GM12878 (cell line): ENCODE results near the gene HOXB3. TPM values are rescaled to one million over a fixed set of nuclear protein-coding genes. Genes with fewer than 3 reads are reported as not detected.

ENCODE experiments used
- ATAC-seq: fragments of 200-7000 bp; cut with Tn5 transposase; 3 replicates; pipeline ENCODE4 v1.9.1; 2020; ENCODE audit warnings: mild to moderate bottlenecking, moderate library complexity
- BruUV-seq: library from RNA; stranded (reverse); fragments of 400-500 nt; replicated peaks from 2 replicates; lab custom pipeline; 2021; lab: Mats Ljungman, UMichigan
- CTCF ChIA-PET: fragments of 300-600 bp; sonication (Branson Sonifier 250); formaldehyde crosslinking; extraction: SDS; loops from one replicate; lab custom pipeline; 2021; ENCODE audit warnings: inconsistent platforms; lab: Yijun Ruan, JAX
- POLR2A ChIA-PET: fragments of 350-600 bp; formaldehyde crosslinking; extraction: SDS; loops from one replicate; lab custom pipeline; 2021; ENCODE audit warnings: inconsistent platforms; lab: Charles Lee
- RAD21 ChIA-PET: fragments of 300-600 bp; sonication (Branson Sonifier 250); formaldehyde crosslinking; loops from one replicate; lab custom pipeline; 2023; ENCODE audit warnings: antibody characterized with exemption; ENCODE audit not compliant: unreplicated experiment; lab: Charles Lee
- SMC1A ChIA-PET: fragments of 300-600 bp; sonication (Branson Sonifier 250); formaldehyde crosslinking; loops from one replicate; lab custom pipeline; 2023; ENCODE audit not compliant: unreplicated experiment, uncharacterized antibody; lab: Charles Lee
- DNase-seq: peaks from one replicate; pipeline ENCODE4 v3.0.0-alpha.2; 2011; ENCODE audit warnings: low read depth, low spot score
- FAIRE-seq: peaks from 3 replicates; lab custom pipeline; 2011; peaks lifted over from hg19 to GRCh38; lab: Jason Lieb, UNC
- H2AFZ ChIP-seq: 2 replicates; pipeline ENCODE4 v1.6.0; 2011; ENCODE audit warnings: low read depth, low read length, control low read depth; ENCODE audit not compliant: control insufficient read depth
- H3K27ac ChIP-seq: 2 replicates; pipeline ENCODE4 v1.5.1; 2011; ENCODE audit warnings: control low read depth; ENCODE audit not compliant: control insufficient read depth, insufficient read depth
- H3K27me3 ChIP-seq, 2 experiments: replicated peaks in 1 of 2; 2 replicates each; pipeline versions ENCODE4 v1.6.0 to v1.6.1; 2011; ENCODE audit warnings: low read length in 1 of 2; ENCODE audit not compliant: control insufficient read depth in 2 of 2, insufficient read depth in 2 of 2
- H3K36me3 ChIP-seq, 2 experiments: 2 replicates each; pipeline ENCODE4 v1.5.1; 2011; ENCODE audit warnings: low read length in 1 of 2; ENCODE audit not compliant: control insufficient read depth in 2 of 2, insufficient read depth in 2 of 2
- H3K4me1 ChIP-seq: 2 replicates; pipeline ENCODE4 v1.6.1; 2011; ENCODE audit warnings: mild to moderate bottlenecking, low read length, moderate library complexity, mixed read lengths; ENCODE audit not compliant: control insufficient read depth, insufficient read depth
- H3K4me2 ChIP-seq: 2 replicates; pipeline ENCODE4 v1.6.0; 2011; ENCODE audit warnings: control low read depth; ENCODE audit not compliant: control insufficient read depth, insufficient read depth
- H3K4me3 ChIP-seq: fragments of 200-600 bp; sonication (generic); 2 replicates; pipeline ENCODE4 v1.5.1; 2016
- H3K79me2 ChIP-seq: 2 replicates; pipeline ENCODE4 v1.6.0; 2011; ENCODE audit warnings: low read length; ENCODE audit not compliant: control insufficient read depth, insufficient read depth
- H3K9ac ChIP-seq: 2 replicates; pipeline ENCODE4 v1.8.0; 2011; ENCODE audit warnings: low read length, control low read depth, mixed read lengths; ENCODE audit not compliant: control insufficient read depth, insufficient read depth
- H3K9me3 ChIP-seq: replicated peaks from 3 replicates; pipeline ENCODE4 v1.5.1; 2011; ENCODE audit warnings: mild to moderate bottlenecking, low read length; ENCODE audit not compliant: control insufficient read depth, insufficient read depth
- H4K20me1 ChIP-seq: 2 replicates; pipeline ENCODE4 v1.6.0; 2011; ENCODE audit not compliant: control insufficient read depth, insufficient read depth
- CREM ChIP-seq: IDR thresholded peaks from 2 replicates; pipeline ENCODE4 v1.6.1; 2014; ENCODE audit warnings: antibody characterized with exemption, low read depth
- CUX1 ChIP-seq: IDR thresholded peaks from 2 replicates; pipeline ENCODE4 v1.6.1; 2012; ENCODE audit warnings: improper control_type of control experiment, low read depth, low read length; ENCODE audit not compliant: insufficient replicate concordance
- IKZF1 ChIP-seq: fragments of 450-650 bp; conservative IDR thresholded peaks from 2 replicates; pipeline ENCODE4 v1.6.1; 2017; ENCODE audit warnings: antibody characterized with exemption, mild to moderate bottlenecking
- NBN ChIP-seq: fragments of 450-650 bp; IDR thresholded peaks from 2 replicates; pipeline ENCODE4 v1.6.1; 2016
- NFYB ChIP-seq: IDR thresholded peaks from 2 replicates; pipeline ENCODE4 v1.6.1; 2011; ENCODE audit warnings: low read depth, mild to moderate bottlenecking, low read length, improper control_type of control experiment, moderate library complexity; ENCODE audit not compliant: insufficient read depth
- RAD51 ChIP-seq: fragments of 450-650 bp; IDR thresholded peaks from 2 replicates; pipeline ENCODE4 v1.6.1; 2016; ENCODE audit warnings: moderate library complexity, mild to moderate bottlenecking, inconsistent platforms
- SREBF1 ChIP-seq: IDR thresholded peaks from 2 replicates; pipeline ENCODE4 v1.6.1; 2012; ENCODE audit warnings: mild to moderate bottlenecking, low read length
- ZNF207 ChIP-seq: fragments of 450-650 bp; IDR thresholded peaks from 2 replicates; pipeline ENCODE4 v1.6.1; 2014; ENCODE audit warnings: antibody characterized with exemption, mild to moderate bottlenecking, borderline replicate concordance
- WGBS: methylation state at CpG from one replicate; pipeline ENCODE4 v1.1.6; 2016; ENCODE audit warnings: low lambda C conversion rate; ENCODE audit not compliant: insufficient replicate concordance, insufficient coverage; ENCODE audit errors: missing lambda C conversion rate; 5-methylcytosine and 5-hydroxymethylcytosine counted together
- in situ Hi-C: fragments of 300-500 bp; cut with MboI; formaldehyde crosslinking; loops from 9 replicates; pipeline ENCODE4 v1.14.3; 2018; ENCODE audit warnings: mixed read lengths
- intact Hi-C: fragments of 100-400 bp; cut with micrococcal nuclease; formaldehyde crosslinking; loops from one replicate; pipeline ENCODE4 v1.14.2; 2022; ENCODE audit not compliant: unreplicated experiment
- polyA plus RNA-seq, 11 experiments: library from polyadenylated mRNA; depleted of rRNA in 4 of 11; unstranded in 6 of 11; stranded (reverse) in 5 of 11; fragments of >200 nt; fragmentation: Nextera tagmentation in 4 of 11; fragmentation: Illumina TruSeq in 1 of 11; extraction: Ambion mirVana in 4 of 11; extraction: Trizol in 1 of 11; gene quantifications; 1 replicate in 1 of 11; 2 replicates in 10 of 11; pipeline versions ENCODE4 v1.2.1 to v1.2.3, GENCODE V29; 2011 to 2016; ENCODE audit warnings: inconsistent platforms in 2 of 11, missing spikeins in 2 of 11, low read depth in 1 of 11
- total RNA-seq, 4 experiments: library from RNA; depleted of rRNA in 3 of 4; stranded (reverse); fragments of >200 nt in 3 of 4; fragmentation: Illumina TruSeq in 1 of 4; extraction: Trizol in 1 of 4; gene quantifications; 2 replicates each; pipeline versions ENCODE4 v1.2.1 to v1.2.3, GENCODE V29; 2013 to 2021
- TF ChIP-seq, protein P1 (sequence below): IDR thresholded peaks from 2 replicates; pipeline ENCODE4 v1.6.1; 2012; ENCODE audit warnings: low read depth, low read length, improper control_type of control experiment

Gene HOXB3
- total and polyA plus RNA-seq, 10 of the 15 experiments (the other 5 are each of a cell fraction or from before 2014, with no cell fraction given) = 0.19 to 7.7 (median 2.9) TPM

DNA sequence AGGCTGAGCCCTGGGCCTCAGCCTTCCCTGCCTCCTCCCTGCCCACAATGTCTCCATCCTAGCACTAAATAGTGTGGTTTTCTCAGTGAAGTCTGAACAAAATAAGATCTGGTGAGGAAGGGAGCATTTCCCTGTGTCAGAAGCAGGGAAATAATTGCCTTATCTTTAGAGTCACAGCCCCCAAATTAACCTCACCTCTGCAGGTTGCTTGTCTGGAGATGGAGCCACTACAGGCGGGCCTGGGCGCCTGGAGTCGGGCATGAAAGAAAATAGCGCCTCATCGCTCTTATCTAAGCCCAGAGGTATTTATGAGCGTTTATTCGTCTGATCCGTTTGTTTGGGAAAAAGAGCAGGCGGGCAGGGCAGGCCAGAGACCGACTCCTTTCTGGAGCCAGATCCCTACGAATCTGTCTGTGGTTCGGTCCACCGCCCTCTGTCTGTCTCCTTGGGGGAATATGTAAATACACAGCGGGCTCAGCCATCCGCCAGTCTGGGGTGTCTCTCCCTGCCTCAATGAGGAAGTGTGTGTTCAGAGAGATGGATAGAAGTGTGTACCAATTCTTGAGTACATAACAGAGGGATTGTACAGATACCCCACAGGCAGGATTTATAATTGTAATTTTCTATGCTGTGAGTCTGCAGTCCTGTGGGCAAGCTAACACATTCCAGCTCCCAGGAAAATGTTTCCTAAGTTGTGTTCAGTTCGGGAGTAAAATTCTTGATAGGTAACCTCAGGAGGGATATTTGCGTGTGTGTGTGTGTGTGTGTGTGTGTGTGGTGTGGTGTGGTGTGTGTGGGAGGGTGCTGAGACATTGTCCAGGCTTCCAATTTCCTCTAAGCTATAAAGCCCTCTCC is 10.4 kb upstream of the HOXB3 start:
- ATAC-seq (no peak), FAIRE-seq (no peak), DNase-seq (no peak)
- no peak overlapping the region for H3K4me2 ChIP-seq
- TF ChIP-seq ZNF207 (no peak), IKZF1 (no peak), CREM (no peak), RAD51 (no peak)
- no peak overlapping the region for H3K4me3 ChIP-seq
- intact Hi-C loops (no loop called here), in situ Hi-C loops (no loop called here)
- ChIA-PET POLR2A (interaction anchor here (1.6 to 1.7 kb wide), 2 partner anchors 18 to 253 kb away, joined by 3 to 11 read pairs; no protein-coding TSS in a partner anchor), RAD21 (interaction anchor here (1.3 to 2.1 kb wide), 3 partner anchors 18 to 520 kb away, joined by 3 to 8 read pairs (median 3); partner anchors contain the start of gene HOXB9), SMC1A (interaction anchor here (0.9 to 2.3 kb wide), 5 partner anchors 8 to 343 kb away, joined by 3 to 8 read pairs (median 5); partner anchors contain the start of gene HOXB8), CTCF (interaction anchor here (0.6 to 1.9 kb wide), 15 partner anchors 10 to 582 kb away, joined by 3 to 7 read pairs (median 4); partner anchors contain the start of gene HOXB7)
- H3K79me2 ChIP-seq = no peaks in the 10 kb centered on the region
- H3K36me3 ChIP-seq = no peaks in the 10 kb centered on the region
- H3K27ac ChIP-seq = no peak overlapping the region
- no peaks in the 10 kb centered on the region for H4K20me1 ChIP-seq
- H3K27me3 ChIP-seq = peaks cover 17 to 47% of the 10 kb centered on the region in 2 experiments
- no peaks in the 10 kb centered on the region for H3K9me3 ChIP-seq
- WGBS = 61% methylated on average over 17 of the region's 17 CpGs
- no TSS peak for BruUV-seq
- H3K4me1 ChIP-seq = peaks cover 10% of the 10 kb centered on the region
- H2AFZ ChIP-seq = no peak overlapping the region
- H3K9ac ChIP-seq = no peak overlapping the region

GRCh38 chr17:48599354-48599753 is 9.3 kb upstream of the HOXB3 start:
- no peak for FAIRE-seq
- RAD21 ChIA-PET = interaction anchor here (1.0 to 1.2 kb wide), 2 partner anchors 279 to 519 kb away, joined by 3 read pairs; no protein-coding TSS in a partner anchor
- Histone ChIP-seq H3K27me3 (peaks cover 15 to 47% of the 10 kb centered on the region in 2 experiments), H3K9me3 (no peaks in the 10 kb centered on the region), H3K9ac (no peak overlapping the region), H3K79me2 (no peaks in the 10 kb centered on the region), H3K4me2 (no peak overlapping the region), H3K4me1 (peaks cover 10% of the 10 kb centered on the region), H3K4me3 (no peak overlapping the region), H3K36me3 (no peaks in the 10 kb centered on the region), H2AFZ (no peak overlapping the region), H4K20me1 (no peaks in the 10 kb centered on the region), H3K27ac (no peak overlapping the region)
- in situ Hi-C loops = loop anchor here (5.0 kb wide), 1 partner anchor 337 kb away; no protein-coding TSS in a partner anchor
- no peak for ATAC-seq
- 81% methylated on average over 5 of the region's 5 CpGs for WGBS
- POLR2A ChIA-PET = no interaction called here
- no peak for DNase-seq
- SMC1A ChIA-PET = interaction anchor here (0.8 to 1.1 kb wide), 2 partner anchors 11 to 264 kb away, joined by 3 to 4 read pairs; no protein-coding TSS in a partner anchor
- CTCF ChIA-PET = interaction anchor here (1.6 to 2.2 kb wide), 2 partner anchors 19 to 248 kb away, joined by 5 to 7 read pairs; no protein-coding TSS in a partner anchor
- intact Hi-C loops = no loop called here
- BruUV-seq = no TSS peak
- TF ChIP-seq CUX1 (no peak), SREBF1 (no peak), NFYB (no peak), NBN (no peak)
- TF ChIP-seq, protein P1, sequence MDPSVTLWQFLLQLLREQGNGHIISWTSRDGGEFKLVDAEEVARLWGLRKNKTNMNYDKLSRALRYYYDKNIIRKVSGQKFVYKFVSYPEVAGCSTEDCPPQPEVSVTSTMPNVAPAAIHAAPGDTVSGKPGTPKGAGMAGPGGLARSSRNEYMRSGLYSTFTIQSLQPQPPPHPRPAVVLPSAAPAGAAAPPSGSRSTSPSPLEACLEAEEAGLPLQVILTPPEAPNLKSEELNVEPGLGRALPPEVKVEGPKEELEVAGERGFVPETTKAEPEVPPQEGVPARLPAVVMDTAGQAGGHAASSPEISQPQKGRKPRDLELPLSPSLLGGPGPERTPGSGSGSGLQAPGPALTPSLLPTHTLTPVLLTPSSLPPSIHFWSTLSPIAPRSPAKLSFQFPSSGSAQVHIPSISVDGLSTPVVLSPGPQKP = no peak
